OCI-LY3 (cell line): ENCODE data around the gene GAGE12G.
"Not testable (repeated sequence)": the region's sequence is repeated elsewhere in the genome, so short reads cannot be mapped to it uniquely, and the experiment has no call there.

Experiments used
- CTCF ChIP-seq: fragments of 200-600, 300-600 bp; sonication (generic); IDR thresholded peaks from 2 replicates; pipeline ENCODE4 v1.5.1; 2014; ENCODE audit warnings: antibody characterized with exemption, low read length, low read depth
- EZH2phosphoT487 ChIP-seq: fragments of 200-600 bp; shearing (Covaris generic); IDR thresholded peaks from 2 replicates; pipeline ENCODE4 v1.6.1; 2018; ENCODE audit warnings: antibody characterized with exemption, mixed run types, low read depth

- not testable (repeated sequence) for TF ChIP-seq CTCF, EZH2phosphoT487
Measured at GRCh38 chrX:49550989-49551388, 19.2 kb upstream of the GAGE12G start, which contains the start of gene GAGE12E.
